ENCODE measurements around the gene BICRAL.

DNA sequence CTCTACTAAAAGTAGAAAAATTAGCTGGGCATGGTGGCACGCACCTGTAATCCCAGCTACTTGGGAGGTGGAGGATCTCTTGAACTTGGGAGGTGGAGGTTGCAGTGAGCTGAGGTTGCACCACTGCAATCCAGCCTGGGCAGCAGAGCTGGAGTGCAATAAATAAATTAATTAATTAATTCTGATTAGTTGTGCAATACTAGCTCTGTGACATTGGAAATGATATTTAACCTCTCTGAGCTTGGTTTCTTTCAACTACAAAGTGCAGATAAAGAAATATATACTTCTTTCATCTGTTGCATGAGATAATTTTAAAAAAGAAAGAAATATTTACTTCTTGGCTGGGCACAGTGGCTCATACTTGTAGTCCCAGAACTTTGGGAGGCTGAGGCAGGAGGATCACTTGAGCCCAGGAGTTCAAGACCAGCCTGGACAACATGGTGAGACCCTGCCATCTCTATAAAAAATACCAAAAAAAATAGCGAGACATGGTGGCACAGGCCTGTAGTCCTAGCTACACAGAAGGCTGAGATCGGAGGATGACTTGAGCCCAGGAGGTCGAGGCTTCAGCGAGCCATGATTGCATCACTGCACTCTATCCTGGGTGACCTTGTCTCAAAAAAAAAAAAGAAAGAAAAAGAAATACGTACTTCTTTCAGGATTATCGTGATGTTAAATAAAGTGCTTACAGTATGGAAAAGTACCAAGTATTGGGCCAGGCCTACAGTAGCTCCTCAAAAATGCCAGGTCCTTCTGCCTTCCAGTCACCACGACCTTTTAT, 20.4 kb upstream of the BICRAL start:
- TF ChIP-seq, protein P1, sequence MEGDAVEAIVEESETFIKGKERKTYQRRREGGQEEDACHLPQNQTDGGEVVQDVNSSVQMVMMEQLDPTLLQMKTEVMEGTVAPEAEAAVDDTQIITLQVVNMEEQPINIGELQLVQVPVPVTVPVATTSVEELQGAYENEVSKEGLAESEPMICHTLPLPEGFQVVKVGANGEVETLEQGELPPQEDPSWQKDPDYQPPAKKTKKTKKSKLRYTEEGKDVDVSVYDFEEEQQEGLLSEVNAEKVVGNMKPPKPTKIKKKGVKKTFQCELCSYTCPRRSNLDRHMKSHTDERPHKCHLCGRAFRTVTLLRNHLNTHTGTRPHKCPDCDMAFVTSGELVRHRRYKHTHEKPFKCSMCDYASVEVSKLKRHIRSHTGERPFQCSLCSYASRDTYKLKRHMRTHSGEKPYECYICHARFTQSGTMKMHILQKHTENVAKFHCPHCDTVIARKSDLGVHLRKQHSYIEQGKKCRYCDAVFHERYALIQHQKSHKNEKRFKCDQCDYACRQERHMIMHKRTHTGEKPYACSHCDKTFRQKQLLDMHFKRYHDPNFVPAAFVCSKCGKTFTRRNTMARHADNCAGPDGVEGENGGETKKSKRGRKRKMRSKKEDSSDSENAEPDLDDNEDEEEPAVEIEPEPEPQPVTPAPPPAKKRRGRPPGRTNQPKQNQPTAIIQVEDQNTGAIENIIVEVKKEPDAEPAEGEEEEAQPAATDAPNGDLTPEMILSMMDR (IDR thresholded peaks at IDR 0.05): no peak
- TF ChIP-seq EP300 (IDR thresholded peaks at IDR 0.05): no peak
